ENCODE data around the gene AKR1E2.
"Not testable (repeated sequence)": the region's sequence is repeated elsewhere in the genome, so short reads cannot be mapped to it uniquely, and the experiment has no call there.

Gene AKR1E2

DNA sequence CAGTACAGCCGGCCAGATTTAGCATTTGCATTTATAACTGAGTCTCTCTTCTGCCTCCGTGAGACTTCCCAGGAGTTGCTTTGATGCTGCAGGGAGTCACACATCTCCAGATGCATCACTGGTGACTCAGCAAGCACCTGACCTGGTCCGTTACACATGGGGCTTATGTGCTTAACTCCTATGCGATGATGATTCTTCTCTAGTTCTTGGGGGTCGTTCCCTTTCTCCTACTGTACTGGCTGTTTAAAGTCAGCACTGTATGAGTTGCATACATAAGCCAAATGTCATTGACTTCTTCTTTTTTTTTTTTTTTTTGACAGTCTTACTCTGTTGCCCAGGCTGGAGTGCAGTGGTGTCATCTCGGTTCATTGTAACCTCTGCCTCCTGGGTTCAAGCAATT, 13.0 kb upstream of the AKR1E2 start:
- DNase-seq (ENCODE audit: low read depth in 1 of 2, low spot score in 1 of 2), result no peak

DNA sequence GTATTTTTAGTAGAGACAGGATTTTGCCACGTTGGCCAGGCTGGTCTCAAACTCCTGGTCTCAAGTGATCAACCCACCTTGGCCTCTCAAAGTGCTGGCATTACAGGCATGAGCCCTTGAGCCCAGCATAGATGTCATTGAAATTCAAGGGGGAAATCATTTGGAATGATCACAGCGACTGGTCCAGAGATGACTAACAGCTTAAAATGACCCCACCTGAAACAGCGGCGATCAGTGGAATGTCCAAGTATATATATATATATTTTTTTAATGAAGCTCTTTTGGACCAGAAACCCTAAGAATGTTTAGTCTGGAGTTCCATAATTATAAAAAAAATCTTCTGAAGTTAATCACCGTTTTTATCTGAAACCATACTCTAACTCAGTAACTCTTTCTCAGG, 12.5 kb upstream of the AKR1E2 start:
- DNase-seq (ENCODE audit: low read depth in 1 of 2, low spot score in 1 of 2), result no peak

DNA sequence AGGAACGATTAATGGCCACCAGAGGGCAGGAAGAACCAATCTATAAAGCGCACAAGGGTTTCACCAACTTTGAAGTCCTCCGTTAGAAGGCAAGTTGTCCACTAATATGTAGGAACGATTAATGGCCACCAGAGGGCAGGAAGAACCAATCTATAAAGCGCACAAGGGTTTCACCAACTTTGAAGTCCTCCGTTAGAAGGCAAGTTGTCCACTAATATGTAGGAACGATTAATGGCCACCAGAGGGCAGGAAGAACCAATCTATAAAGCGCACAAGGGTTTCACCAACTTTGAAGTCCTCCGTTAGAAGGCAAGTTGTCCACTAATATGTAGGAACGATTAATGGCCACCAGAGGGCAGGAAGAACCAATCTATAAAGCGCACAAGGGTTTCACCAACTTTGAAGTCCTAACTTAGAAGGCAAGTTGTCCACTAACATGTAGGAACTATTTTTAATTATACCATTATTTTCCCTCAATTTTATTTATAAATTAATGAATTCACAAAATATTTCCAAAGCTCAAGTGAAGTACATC, 10.3 kb upstream of the AKR1E2 start:
- DNase-seq (ENCODE audit: low read depth in 1 of 2, low spot score in 1 of 2), result not testable (repeated sequence)

DNA sequence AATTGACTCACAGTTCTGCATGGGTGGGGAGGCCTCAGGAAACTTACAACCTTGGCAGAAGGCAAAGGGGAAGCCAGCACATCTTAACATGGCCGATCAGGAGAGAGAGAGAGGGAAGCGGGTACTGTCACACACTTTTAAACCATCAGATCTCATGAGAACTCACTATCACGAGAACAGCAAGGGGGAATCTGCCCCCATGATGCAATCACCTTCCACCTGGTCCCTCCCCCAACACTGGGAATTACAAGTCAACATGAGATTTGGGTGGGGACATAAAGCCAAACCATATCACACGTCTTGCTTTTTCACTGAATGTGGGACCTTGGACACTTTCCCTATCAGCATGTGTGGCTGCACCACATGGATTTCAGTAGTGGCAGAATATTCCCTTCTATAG, 9.0 kb upstream of the AKR1E2 start:
- no peak for DNase-seq (ENCODE audit: low read depth in 1 of 2, low spot score in 1 of 2)

DNA sequence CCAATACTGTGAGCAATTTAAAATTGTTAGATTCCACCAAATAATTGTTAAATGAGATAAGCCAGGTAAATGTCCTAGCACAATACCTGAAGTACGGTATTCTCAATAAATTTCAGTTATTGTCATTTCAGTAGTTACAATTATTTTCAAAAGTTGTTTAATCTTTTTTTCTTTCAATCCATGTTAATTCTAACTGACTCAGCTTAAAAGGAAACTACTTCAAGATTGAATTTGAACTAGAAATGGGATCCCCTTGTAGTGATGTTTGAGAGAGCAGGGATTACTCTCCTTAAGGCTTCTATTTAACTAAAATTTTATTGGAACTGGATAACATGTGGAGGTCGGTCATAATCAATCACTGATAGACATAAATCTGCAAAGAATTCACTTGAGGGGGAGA, 6.9 kb upstream of the AKR1E2 start:
- no peak for DNase-seq (ENCODE audit: low read depth in 1 of 2, low spot score in 1 of 2)

DNA sequence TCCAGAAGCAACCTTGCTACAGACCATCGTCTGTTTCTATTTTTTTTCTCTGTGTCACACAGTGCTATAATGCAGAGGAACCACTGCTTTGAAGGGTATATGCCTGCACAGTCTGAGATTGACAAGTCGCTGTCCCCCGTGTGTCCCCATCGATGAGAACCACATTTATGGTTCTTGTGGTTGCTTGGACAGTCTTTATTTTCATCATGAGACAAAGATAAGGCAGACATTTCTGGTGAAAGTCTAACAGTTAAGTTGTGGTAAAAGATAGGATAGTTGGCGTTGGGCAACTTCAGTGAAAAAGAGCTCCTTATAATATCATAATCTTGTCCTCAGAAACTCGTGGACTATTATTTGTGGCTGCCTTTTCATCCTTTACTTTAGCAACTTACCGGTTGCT, 6.3 kb upstream of the AKR1E2 start:
- no peak for DNase-seq (ENCODE audit: low read depth in 1 of 2, low spot score in 1 of 2)

DNA sequence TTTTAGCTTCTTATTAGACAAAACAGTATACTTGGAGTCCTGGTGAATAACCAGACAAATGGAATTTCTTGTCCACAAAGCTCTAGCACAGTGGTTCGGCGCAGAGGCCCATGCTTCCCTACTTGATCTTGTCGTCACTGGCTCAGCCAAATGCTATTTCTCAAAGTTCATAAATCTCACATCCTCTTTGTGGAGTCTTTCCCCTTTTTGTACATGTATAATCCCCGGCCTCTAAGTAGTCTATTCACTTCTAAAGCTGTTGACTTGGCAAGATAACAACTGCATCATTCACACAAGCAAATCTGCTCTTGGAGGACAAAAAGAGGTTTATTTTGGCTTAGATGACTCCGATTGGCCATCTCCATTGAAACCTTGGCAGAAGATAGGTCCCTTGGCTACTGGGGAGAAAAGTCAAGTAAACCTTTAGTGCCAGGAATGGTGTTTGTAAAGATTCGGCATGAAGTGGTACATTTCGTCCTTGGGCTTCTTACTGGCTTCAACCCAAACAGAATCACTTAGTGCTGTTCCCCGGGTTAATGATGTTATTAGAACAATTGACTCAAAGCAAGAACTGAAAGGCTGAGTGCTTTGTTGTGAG, 5.1 kb upstream of the AKR1E2 start:
- DNase-seq (ENCODE audit: low read depth in 1 of 2, low spot score in 1 of 2), result no peak

DNA sequence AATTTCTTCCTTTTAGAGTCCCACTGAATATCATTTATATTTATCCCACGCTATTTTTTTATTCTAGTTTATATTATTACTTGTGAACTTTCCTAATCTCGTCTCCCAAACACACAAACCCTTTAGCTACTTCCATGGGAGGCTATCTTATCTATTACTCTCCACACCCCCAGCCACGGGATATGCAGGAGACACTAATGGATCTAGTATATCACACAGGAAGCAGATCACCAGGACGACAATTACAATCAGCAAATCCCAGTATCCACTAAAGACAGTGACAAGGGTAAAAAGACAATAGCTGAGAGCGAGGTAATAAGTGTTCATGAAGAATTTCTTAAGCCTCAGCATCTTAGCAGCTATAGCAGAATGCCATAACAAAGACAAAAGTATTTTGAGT, 3.8 kb upstream of the AKR1E2 start:
- DNase-seq (ENCODE audit: low read depth in 1 of 2, low spot score in 1 of 2), result no peak

DNA sequence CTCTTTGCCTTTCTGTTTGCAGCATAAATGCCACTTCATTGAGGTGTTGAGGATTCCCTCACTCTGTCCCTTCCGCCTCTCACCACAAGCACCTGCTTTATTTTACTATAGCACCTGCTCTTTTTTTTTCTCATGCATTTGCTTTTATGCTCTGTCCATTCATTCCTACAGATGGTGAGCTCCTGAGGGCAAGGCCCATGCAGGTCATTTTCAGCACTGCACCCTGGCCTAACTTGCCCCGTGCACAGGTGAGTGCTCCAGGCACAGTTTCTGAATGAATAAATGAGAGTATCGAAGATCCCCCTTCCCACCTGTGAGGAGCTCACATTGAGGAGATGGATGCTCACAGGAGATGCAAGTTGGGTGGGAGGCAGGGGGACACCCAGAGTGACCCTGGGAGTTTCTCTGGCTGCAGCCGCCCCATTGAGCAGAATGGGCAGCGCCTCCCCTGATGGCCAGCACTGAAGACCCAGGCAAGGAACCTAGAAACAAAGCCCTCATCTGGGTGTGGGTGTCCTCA, 1.2 kb upstream of the AKR1E2 start:
- no peak for DNase-seq (ENCODE audit: low read depth in 1 of 2, low spot score in 1 of 2)

DNA sequence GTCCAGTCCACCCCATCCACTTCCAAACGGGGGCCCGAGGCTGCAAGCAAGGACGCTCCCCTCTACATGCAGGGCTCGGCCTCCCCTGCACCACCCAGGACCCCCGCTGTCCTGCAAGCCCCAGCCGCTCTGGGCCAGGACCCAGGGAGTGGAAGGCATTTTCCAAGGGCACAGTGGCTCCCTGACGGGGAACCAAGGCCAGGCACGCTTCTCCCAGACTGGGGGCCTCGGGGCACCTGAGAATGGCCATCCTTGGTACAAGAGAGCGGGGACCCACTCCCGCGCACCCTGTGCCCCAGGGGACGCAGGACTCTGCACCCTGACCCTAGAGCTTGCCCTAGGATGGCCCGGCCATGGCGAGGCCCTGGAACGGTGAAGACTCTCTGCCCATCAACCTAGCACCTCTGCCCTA, 545 bp upstream of the AKR1E2 start:
- DNase-seq (ENCODE audit: low read depth in 1 of 2, low spot score in 1 of 2), result no peak

DNA sequence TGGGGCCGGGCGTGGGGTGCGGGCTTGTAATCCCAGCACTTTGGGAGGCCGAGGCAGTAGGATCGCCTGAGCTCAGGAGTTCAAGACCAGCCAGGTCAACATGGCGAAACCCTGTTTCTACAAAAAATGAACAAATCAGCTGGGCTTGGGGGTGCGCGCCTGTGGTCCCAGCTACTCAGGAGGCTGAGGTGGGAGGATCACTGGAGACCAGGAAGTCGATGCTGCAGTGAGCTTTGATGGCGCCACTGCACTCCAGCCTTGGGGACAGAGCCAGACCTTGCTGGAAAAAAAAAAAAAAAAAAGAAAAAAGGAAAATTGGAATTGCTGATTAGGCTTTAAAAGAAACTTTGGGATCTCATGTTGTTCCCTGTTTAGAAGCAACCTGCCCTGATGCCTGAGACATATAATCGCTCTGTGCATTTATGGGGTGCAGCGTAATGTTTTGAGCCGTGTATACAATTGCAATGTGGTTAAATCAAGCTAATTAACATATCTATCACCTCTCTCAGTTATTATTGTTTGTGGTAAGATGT, 851 bp downstream of the AKR1E2 start:
- no peak for DNase-seq (ENCODE audit: low read depth in 1 of 2, low spot score in 1 of 2)

DNA sequence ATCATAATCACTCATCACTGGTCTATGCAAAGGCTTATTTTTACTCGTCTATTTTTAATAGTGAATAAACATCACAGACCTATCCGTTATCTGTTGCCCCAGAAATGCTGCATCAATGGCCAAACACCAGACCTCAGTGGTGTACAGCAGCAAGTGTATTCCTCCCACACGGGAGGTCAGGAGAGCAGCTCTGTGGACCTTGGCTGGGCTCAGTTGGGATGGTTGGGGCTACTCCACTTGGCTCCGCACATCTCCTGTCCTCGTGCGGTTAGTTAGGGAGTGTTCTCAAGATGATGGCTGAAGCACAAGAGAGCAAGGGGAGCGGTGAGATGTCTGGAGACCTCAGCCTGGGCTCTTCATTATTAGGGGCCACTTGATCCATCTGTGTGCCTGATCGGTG, 2.0 kb downstream of the AKR1E2 start:
- DNase-seq (ENCODE audit: low read depth in 1 of 2, low spot score in 1 of 2), result no peak

DNA sequence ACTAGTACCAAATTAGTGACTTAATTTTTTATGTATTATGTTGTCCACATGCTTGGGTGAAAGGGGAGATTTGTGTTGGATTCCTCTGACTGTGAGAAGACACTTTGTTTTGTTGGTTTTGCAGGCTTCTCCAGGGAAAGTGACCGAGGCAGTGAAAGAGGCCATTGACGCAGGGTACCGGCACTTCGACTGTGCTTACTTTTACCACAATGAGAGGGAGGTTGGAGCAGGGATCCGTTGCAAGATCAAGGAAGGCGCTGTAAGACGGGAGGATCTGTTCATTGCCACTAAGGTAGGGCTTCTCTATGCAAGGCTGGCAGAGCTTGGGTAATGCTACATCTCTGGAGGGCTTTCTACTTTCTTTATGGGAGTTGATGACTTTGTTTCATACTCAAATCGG, 4.5 kb downstream of the AKR1E2 start:
- DNase-seq (ENCODE audit: low read depth in 1 of 2, low spot score in 1 of 2), result no peak

DNA sequence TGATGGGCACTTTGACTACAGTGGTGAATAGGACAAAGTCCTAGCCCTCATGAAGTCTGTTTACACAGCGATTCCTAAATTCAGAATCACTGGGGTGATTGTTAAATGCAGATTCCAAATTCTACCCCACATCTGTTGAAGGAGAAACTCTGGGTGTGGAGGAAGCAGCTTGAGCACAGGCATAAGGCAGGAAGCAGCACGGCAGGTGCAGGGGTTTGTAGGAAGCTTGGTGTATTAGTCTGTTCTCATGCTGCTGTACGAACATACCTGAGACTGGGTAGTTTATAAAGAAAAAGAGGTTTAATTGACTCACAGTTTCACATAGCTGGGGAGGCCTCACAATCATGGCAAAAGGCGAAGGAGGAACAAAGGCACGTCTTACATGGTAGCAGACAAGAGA, 5.1 kb downstream of the AKR1E2 start:
- no peak for DNase-seq (ENCODE audit: low read depth in 1 of 2, low spot score in 1 of 2)

DNA sequence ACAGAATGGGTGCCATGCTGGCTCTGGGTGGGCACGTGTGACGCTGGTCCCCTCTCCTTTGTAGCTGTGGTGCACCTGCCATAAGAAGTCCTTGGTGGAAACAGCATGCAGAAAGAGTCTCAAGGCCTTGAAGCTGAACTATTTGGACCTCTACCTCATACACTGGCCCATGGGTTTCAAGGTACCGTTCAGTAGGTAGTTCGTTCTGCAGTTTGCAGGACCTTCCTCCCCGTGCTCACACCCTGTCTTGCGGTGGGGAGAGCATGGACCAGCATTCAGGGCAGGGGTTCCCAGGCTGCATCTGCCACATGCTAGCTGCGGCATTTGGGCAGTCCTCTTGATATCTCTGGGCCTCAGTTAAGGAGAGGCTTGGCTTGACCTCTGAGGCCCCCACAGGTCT, 7.3 kb downstream of the AKR1E2 start:
- DNase-seq (ENCODE audit: low read depth in 1 of 2, low spot score in 1 of 2), result no peak

DNA sequence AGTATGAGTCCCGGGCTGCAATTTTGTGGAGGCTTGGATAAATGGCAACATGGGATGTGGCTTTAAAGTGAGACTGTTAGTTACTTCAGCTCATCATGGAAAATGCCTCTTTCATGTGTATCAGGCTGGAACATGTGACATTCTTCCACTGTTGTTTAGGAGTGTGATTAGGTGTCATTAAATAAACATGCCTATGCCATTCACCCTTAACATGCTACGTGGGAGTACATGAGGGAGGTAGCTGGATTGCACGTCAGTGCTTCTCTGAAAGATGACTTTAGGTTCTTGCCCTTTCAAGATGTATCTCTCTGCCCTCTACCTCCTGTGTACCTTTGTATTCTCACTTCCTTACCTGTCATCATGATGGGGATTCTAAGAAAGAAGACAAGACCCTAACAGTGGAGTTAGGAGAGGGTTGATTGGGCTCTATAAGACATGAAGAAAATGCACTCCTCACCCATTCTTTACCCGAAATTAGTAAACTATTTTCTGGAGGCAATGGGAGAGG, 8.9 kb downstream of the AKR1E2 start:
- no peak for DNase-seq (ENCODE audit: low read depth in 1 of 2, low spot score in 1 of 2)

DNA sequence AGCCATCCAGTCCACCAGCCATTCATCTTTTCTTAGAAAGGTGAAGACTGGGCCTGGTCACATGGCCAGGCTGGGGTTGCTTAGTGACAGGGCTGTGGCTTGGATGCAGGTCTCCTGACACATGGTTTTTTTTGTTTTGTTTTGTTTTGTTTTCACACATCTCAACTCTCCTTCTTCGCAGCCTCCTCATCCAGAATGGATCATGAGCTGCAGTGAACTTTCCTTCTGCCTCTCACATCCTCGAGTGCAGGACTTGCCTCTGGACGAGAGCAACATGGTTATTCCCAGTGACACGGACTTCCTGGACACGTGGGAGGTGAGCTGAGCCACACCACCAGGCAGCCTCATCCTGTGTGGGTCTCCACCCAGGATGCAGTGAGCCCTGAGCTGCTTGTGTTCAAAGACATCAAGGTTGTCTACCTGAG, 9.5 kb downstream of the AKR1E2 start:
- DNase-seq (ENCODE audit: low read depth in 1 of 2, low spot score in 1 of 2), result no peak

DNA sequence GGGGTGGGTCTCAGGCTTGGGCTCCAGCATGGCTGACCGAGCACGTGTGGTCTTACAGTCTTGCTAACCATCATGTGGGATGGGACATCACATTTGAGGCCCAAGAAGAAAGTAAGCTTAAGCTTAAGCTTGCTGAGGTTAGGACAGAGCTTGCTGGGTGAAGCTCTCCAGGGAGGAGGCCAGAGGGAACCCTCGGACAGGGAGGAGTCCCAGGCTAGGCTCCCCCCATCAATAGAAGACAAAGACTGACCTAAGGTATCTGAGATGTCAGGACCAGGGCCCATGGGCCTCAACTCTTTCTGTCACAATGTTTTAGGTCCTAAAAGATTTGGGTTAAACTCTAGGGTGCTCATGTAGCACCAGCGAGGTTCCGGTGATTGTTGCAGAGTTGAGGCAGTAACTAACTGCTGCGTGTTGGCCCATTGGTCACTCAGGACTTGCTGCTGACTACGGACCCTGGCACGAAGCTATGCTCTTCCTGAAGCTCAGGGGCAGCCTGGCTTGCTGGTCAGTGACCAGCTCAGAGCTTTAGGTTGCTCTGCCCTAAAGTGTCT, 10.5 kb downstream of the AKR1E2 start:
- DNase-seq (ENCODE audit: low read depth in 1 of 2, low spot score in 1 of 2), result no peak

DNA sequence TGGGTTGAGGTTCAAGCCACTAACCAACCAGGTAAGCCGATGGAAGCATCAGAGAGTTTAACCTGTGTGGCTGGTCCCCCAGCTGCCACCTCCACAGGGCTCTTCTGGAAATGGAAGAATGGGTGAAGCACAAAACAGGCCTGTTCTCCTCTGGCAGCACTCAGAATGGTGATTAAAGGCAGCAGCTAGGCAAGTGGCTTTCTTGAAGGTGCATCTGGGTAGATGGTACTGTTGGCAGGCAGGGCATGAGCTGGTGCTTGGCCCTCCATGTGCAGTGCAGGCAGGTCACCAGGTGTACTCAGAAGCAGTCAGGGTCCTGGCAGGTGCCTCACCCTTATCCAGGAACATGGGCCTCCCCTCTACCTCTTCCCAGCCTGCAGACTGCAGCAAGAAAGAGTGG, 11.5 kb downstream of the AKR1E2 start:
- no peak for DNase-seq (ENCODE audit: low read depth in 1 of 2, low spot score in 1 of 2)

DNA sequence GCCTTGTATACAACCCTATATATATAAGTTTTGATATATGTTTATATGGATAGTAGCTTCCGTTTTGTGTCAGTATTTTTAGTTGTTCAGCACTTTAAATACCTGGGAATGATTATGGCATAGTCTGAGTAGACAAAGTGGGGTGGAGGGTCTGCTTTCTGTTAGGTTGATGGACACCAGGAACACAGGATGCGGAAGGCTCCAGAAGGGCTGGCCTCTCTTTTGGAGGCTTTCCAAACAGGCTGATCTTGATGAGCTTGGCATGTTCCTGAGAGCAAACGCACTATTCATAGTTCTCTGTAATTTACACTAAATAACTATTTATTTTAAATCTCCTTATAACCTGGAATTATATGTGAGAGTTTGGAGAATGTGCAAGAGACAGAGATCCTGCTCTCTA, 12.7 kb downstream of the AKR1E2 start:
- no peak for DNase-seq (ENCODE audit: low read depth in 1 of 2, low spot score in 1 of 2)

DNA sequence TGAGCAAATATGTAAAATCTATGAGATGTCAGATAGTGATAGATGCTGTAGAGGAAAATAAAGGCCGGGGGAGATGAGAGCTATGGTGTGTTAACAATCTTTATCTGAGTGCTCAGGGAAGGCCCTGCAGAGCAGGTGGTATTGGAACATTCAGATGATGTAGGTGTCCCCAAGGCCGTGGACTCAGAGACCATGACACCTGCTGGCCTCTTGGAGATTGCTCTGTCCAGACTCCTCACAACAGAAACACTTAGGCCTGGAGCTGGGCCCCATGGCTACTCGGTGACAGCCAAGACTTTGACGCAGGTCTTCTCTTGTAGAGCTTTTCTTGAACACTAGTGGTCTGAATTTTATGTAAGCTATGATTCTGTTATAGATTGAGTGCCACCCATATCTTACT, 13.3 kb downstream of the AKR1E2 start:
- DNase-seq (ENCODE audit: low read depth in 1 of 2, low spot score in 1 of 2), result no peak

DNA sequence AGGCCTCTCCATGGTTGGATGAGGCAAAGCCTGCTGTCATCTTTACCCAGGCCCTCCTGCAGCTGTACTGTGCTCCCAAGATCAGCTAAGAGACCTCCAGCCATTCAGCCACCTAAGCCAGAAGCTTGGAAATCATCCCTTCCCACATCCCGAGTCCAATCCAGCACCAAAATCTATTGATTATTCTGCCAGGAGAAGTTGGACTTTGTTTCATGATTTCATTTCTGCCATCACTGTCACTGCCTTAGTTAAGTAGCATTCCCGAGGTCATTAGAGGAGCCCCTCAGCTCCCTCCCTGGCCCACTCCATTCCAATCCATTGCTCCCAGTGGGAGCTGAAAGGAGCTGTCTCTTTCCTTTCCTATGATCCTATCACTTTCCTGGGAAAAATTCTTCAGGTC, 14.1 kb downstream of the AKR1E2 start:
- no peak for DNase-seq (ENCODE audit: low read depth in 1 of 2, low spot score in 1 of 2)
